Fibroblast of mammary gland (primary cell): ENCODE data around the gene RFX5.

Source experiments
- DNase-seq: peaks from one replicate; pipeline ENCODE4 v3.0.0-alpha.2; 2010; ENCODE audit warnings: low read depth
- H3K4me3 ChIP-seq: 2 replicates; pipeline ENCODE4 v1.5.1; 2011; ENCODE audit warnings: low read depth, mild to moderate bottlenecking, low read length, moderate library complexity; ENCODE audit not compliant: control insufficient read depth
- CTCF ChIP-seq: conservative IDR thresholded peaks from 2 replicates; pipeline ENCODE4 v1.5.1; 2011; ENCODE audit warnings: low read depth, low read length, inconsistent platforms; ENCODE audit not compliant: control insufficient read depth, insufficient read depth

RFX5 gene

DNA sequence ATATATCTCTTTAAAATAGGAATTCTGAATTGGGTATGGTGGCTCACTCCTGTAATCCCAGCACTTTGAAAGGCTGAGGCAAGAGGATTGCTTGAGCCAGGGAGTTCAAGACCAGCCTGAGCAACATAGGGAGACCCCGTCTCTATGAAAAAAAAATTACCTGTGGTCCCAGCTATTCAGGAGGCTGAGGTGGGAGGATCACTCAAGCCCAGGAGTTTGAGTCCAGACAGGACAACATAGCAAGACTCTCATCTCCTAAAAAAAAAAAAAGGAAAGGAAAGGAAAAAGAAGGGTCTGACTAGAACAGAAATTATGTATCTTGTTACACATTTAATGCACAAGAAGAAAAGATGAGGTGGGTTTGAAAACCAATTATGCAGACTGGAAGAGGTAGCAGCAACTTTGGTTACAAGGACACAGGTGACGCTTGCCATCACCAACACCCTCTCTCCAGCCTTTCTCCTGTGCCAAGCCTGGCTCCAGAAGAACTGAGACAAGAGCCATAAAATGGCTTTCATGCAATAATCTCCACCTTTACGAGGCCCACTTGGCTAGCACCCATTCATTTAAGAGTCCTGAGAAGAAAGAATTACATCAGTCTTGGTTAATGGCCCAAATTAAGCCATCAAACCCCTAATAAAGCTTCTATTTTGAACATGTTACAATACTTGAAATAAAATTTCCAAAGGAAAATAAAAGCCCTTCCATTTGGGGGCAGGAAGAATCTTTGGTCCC, 30.3 kb upstream of the RFX5 start:
- TF ChIP-seq CTCF, result no peak
- DNase-seq, result no peak
- H3K4me3 ChIP-seq, result no peak overlapping the region

DNA sequence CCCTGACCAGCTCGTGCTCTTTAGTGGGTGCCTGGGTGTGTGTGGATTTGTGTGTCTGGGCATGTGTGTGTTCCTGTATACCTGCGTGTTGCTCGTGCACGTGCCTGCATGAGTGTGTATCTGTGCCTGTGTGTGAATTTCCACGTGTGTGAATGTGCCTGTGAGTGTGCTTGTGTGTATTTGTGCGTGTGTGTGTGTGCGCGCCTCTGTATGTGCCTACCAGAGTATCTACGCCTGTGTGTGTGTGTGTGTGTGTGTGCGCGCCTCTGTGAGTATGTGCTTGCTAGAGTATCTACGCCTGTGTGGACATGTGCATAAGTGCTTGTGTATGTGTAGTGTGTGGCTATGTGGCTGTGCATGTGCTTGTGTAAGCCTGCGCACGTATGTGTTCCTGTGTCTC, 26.1 kb upstream of the RFX5 start:
- DNase-seq, result no peak
- no peak overlapping the region for H3K4me3 ChIP-seq
- TF ChIP-seq CTCF, result no peak

GRCh38 chr1:151372058-151372934, 25.2 kb upstream of the RFX5 start, which contains the start of gene SELENBP1:
Gene SELENBP1, minus strand, starts transcription at chr1:151372705. Its CDS starts 64 bp downstream, at chr1:151372641.
- DNase-seq, result peak; percentile 74
- H3K4me3 ChIP-seq, result peak within 1 kb of the TSS; percentile 43
- TF ChIP-seq CTCF, result no peak

DNA sequence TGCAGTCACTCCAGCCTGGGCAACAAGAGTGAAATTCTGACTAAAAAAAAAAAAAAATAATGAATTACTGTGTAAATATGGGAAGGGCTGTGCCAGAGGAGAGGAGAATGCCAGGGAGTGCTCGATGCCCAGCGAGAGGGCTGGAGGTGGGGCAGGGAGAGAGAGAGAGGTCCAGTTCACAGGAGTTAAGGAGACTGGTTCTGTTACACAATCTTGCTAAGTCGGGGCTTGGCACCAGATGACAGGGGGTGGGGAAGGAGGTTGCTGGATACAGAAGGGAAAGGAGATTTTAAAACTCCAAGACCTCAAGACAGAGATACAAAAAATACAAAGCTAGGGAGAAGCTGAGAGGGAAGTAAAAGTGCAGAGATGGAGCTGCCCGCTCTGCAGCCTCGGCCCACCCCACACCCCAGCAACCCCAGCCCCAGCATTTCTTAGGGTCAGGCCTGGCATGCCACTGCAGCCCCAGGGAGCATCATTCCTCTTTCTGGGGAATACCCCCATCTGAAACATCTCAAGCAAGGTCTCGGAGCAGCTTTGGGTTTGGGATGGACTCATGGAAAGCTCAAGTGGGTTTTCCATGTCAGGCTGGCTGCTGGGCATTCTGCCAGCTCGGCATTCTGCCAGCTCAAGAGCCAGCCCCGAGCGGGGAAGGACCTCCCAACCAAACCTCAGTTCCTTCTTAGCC, 24.5 kb upstream of the RFX5 start:
- DNase-seq, result peak; percentile 49
- no peak overlapping the region for H3K4me3 ChIP-seq
- no peak for TF ChIP-seq CTCF

GRCh38 chr1:151370211-151370911, 23.3 kb upstream of the RFX5 start:
- H3K4me3 ChIP-seq, result no peak overlapping the region
- no peak for DNase-seq
- no peak for TF ChIP-seq CTCF

DNA sequence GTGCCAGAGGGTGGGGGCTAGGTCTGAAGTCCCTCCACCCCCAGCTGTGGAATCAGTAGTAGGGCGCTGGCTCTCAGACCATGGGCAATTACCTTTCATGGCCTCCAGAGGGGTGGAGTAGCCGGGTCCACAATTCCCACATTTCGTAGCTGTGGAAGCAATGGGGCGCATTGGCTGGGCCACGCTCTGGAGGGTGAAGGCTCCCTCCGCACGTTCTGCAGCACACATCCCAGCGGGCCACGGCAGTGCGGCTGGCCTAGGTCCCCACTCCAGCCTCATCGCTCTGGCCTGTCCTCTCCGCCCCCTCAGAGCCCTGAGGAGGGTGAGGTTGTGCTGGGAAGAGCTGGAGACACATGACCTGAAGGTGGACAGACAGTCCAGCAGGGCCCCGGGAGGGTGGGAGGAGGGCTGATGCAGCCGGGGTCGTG, 22.6 kb upstream of the RFX5 start:
- no peak for TF ChIP-seq CTCF
- no peak overlapping the region for H3K4me3 ChIP-seq
- no peak for DNase-seq
